ENCODE data around the gene HOXB8.

HOXB8 gene

GRCh38 chr17:48567209-48567608, 47.9 kb downstream of the HOXB8 start:
- DNase-seq = no peak

GRCh38 chr17:48566717-48567116, 48.4 kb downstream of the HOXB8 start:
- DNase-seq = no peak

GRCh38 chr17:48565925-48566710, 49.0 kb downstream of the HOXB8 start:
- DNase-seq = no peak

DNA sequence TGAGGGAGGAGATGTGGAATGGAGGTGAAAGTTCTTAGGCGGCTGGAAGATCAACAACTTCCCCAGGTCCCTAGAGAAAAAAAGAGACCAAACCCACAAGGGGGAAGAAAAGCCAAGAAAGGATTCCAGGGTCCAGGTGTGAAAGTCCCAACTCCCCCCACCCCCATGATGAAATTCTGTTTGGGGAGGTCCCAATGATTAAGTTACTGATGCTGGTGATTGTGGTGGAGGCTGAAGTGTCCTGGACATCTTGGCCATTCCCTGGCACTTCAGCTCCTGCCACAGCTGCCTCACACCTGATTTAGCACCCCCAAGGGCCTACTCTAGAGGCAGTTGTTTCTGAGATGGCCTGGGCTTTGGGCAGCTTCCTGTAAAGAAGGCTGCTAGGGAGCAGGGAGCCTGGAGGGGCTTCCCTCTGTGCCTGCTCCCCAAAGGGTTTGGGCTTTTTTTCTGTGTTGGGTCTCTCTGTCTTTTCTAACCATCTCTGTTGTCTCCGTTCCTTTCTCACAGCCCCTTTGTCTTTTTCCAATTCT, 50.0 kb downstream of the HOXB8 start:
- DNase-seq = no peak

- no peak for DNase-seq
These were observed 50.7 kb downstream of the HOXB8 start for GRCh38 chr17:48564188-48565021.

- DNase-seq = no peak
These were observed 51.3 kb downstream of the HOXB8 start for GRCh38 chr17:48563867-48564187.

- no peak for DNase-seq
These were observed 51.7 kb downstream of the HOXB8 start for GRCh38 chr17:48563385-48563838.

DNA sequence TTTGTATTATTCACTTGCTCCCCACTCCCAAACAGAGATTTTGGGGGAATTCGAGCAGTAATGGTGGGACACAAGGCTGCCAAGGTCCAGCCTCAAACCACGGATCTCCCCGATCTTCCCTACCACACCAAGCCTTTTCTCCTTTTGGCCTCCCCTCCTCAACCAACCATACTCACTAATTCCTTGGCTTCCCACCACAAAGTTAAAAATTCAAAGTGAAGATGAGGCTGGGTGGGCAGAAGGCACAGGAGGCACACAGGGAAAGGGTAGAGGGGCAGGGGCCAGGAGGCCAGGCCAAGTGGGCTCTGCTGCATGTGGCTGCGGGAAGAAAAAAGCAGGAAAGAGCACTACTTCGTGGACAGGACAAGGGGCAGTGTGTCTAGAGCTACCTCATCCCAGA, 52.2 kb downstream of the HOXB8 start:
- no peak for DNase-seq
